ENCODE data around the gene KIAA0232.

The KIAA0232 gene

DNA sequence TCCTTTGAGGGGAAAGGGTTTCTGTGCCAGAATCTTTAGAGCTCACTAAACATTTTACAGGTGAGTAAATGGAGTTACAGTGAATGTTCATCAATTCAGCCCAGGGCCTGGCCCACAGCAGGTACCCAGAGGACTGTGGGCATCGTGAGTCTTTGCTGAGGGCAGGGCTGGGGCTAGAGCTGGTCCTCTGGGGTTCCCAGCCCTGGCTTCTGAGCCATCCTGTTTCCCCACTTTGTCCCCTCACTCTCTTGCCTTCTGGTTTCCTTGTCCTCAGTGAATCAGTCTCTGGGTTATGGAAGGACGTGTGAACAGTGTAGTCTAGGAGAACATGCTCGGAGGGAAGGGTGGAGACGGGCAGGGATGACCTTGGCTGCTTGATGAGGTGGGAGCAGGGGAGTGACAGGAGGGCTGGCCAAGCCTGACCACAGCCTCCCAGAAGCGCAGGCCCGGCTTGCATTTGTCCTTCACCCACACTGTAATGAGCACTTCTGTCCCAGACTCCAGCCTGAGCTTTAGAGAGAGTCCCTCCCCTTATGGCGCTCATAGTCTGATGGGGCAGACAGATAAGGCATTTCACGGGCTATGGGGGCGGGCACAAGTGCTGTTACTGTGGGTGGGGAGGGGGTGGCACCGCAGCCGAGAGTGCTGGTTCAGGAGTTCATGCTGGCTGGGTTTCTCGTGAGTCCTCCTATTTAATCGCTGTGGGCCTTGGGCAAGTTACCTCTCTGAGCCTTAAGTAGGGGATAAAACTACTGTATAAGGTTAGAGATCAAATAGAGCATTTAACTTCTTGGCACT, 144.4 kb downstream of the KIAA0232 start:
- H3K79me2 ChIP-seq (ENCODE audit: insufficient read depth, low read depth), result no peaks in the 10 kb centered on the region
- H2AFZ ChIP-seq (ENCODE audit: low read depth), result no peak overlapping the region
- H3K27me3 ChIP-seq (ENCODE audit: insufficient read depth, low read depth), result no peaks in the 10 kb centered on the region
- no peak overlapping the region for H3K27ac ChIP-seq
- no peak overlapping the region for H3K4me2 ChIP-seq
- peaks cover 36% of the 10 kb centered on the region for H3K4me1 ChIP-seq (ENCODE audit: low read depth, poor library complexity, severe bottlenecking)
- H3K9ac ChIP-seq, result no peak overlapping the region
- H3K4me3 ChIP-seq (IDR thresholded peaks at IDR 0.05; ENCODE audit: insufficient read depth, low read depth, low read length), result no peak overlapping the region
- no peaks in the 10 kb centered on the region for H3K36me3 ChIP-seq (ENCODE audit: insufficient read depth)
- no peaks in the 10 kb centered on the region for H4K20me1 ChIP-seq (ENCODE audit: insufficient read depth)
- TF ChIP-seq, protein P1, sequence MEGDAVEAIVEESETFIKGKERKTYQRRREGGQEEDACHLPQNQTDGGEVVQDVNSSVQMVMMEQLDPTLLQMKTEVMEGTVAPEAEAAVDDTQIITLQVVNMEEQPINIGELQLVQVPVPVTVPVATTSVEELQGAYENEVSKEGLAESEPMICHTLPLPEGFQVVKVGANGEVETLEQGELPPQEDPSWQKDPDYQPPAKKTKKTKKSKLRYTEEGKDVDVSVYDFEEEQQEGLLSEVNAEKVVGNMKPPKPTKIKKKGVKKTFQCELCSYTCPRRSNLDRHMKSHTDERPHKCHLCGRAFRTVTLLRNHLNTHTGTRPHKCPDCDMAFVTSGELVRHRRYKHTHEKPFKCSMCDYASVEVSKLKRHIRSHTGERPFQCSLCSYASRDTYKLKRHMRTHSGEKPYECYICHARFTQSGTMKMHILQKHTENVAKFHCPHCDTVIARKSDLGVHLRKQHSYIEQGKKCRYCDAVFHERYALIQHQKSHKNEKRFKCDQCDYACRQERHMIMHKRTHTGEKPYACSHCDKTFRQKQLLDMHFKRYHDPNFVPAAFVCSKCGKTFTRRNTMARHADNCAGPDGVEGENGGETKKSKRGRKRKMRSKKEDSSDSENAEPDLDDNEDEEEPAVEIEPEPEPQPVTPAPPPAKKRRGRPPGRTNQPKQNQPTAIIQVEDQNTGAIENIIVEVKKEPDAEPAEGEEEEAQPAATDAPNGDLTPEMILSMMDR (conservative IDR thresholded peaks at IDR 0.05; ENCODE audit: low read depth, low read length), result no peak

DNA sequence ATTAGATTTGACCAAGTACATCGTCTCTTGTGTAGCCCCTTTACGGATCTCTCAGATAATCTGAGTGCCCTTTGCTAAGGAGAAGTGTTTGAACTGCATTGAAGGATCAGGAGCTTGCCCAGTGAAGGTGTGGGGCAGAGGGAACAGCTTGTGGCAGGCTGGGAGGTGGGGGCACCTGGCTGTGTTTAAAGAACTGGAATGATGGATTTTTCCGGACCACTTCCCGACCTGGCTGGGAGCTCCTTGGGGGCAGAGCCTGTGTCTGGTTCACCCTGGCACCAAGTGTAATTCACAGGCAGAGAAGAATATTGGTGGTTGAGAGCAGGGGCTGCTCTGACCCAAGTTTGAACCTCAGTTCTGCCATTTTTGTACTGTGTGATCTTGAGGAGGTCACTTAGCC, 145.6 kb downstream of the KIAA0232 start:
- Histone ChIP-seq H3K4me2 (no peak overlapping the region), H3K9ac (no peak overlapping the region), H3K36me3 (ENCODE audit: insufficient read depth) (no peaks in the 10 kb centered on the region), H3K79me2 (ENCODE audit: insufficient read depth, low read depth) (no peaks in the 10 kb centered on the region), H3K27ac (no peak overlapping the region), H2AFZ (ENCODE audit: low read depth) (no peak overlapping the region), H3K27me3 (ENCODE audit: insufficient read depth, low read depth) (no peaks in the 10 kb centered on the region), H3K4me1 (ENCODE audit: low read depth, poor library complexity, severe bottlenecking) (peaks cover 40% of the 10 kb centered on the region), H3K4me3 (IDR thresholded peaks at IDR 0.05; ENCODE audit: insufficient read depth, low read depth, low read length) (no peak overlapping the region), H4K20me1 (ENCODE audit: insufficient read depth) (no peaks in the 10 kb centered on the region)
- TF ChIP-seq, protein P1 (conservative IDR thresholded peaks at IDR 0.05; ENCODE audit: low read depth, low read length), result no peak

DNA sequence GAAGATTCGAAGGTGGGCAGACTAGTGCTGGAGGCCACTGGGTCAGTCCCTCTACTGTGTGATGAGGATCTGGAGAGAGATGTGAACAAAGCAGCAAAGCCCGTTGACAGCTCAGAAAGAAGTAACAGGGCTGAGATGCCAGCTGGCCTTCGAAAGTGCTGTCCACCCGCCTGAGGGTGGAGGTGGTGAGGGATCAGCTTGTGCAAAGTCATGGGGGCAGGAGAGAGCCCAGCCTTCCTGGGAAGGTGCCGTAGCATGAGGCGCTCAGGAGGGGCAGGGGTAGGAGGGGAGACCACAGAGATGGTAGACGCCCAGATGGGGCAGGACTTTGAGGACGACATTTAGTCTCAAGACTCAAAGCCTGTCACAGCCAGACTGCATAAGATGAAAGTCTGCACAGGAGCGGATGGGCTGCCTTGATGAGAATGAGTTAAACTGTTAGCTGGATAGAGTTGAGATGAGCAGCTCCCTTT, 146.8 kb downstream of the KIAA0232 start:
- H3K27me3 ChIP-seq (ENCODE audit: insufficient read depth, low read depth), result no peaks in the 10 kb centered on the region
- no peaks in the 10 kb centered on the region for H3K36me3 ChIP-seq (ENCODE audit: insufficient read depth)
- no peak overlapping the region for H2AFZ ChIP-seq (ENCODE audit: low read depth)
- H3K27ac ChIP-seq, result no peak overlapping the region
- H3K4me3 ChIP-seq (IDR thresholded peaks at IDR 0.05; ENCODE audit: insufficient read depth, low read depth, low read length), result no peak overlapping the region
- TF ChIP-seq, protein P1 (conservative IDR thresholded peaks at IDR 0.05; ENCODE audit: low read depth, low read length), result no peak
- H3K9ac ChIP-seq, result no peak overlapping the region
- H3K79me2 ChIP-seq (ENCODE audit: insufficient read depth, low read depth), result no peaks in the 10 kb centered on the region
- no peak overlapping the region for H3K4me2 ChIP-seq
- no peaks in the 10 kb centered on the region for H4K20me1 ChIP-seq (ENCODE audit: insufficient read depth)
- H3K4me1 ChIP-seq (ENCODE audit: low read depth, poor library complexity, severe bottlenecking), result peaks cover 40% of the 10 kb centered on the region

DNA sequence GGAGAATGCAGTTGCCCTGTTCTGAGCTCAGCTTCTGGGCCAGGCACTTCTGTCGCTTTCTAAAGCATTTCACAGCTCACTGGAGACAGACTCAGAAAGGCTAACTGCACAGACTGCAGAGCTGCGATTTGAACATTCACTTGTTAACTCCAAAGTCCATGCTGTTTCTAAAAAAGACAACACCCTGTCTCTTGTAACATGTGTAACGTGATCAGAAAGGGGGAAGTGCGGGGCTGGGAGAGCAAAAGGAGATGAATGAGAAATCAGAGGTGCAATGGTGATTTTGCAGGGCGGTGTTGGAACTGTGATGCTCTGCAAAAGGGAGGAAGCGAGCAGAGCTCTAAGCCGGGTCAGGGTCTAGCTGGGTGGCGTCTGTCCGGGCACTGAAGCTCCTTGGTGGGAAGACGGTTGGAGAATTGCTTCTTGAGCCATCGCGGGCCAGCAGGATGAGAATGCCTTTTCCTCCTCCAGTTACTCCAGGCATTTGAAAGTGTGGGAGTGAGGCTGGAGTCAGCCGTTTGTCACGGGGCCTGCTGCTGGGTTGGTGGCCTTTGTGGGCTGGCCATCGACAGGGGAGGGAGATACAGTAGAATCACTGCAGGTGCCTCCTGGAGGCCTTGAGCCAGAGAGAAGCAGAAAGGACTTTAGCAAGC, 147.4 kb downstream of the KIAA0232 start:
- no peaks in the 10 kb centered on the region for H3K36me3 ChIP-seq (ENCODE audit: insufficient read depth)
- peaks cover 39% of the 10 kb centered on the region for H3K4me1 ChIP-seq (ENCODE audit: low read depth, poor library complexity, severe bottlenecking)
- H3K79me2 ChIP-seq (ENCODE audit: insufficient read depth, low read depth), result no peaks in the 10 kb centered on the region
- no peak overlapping the region for H3K4me3 ChIP-seq (IDR thresholded peaks at IDR 0.05; ENCODE audit: insufficient read depth, low read depth, low read length)
- no peak overlapping the region for H2AFZ ChIP-seq (ENCODE audit: low read depth)
- no peak overlapping the region for H3K4me2 ChIP-seq
- no peak overlapping the region for H3K9ac ChIP-seq
- H3K27ac ChIP-seq, result no peak overlapping the region
- H4K20me1 ChIP-seq (ENCODE audit: insufficient read depth), result no peaks in the 10 kb centered on the region
- TF ChIP-seq, protein P1 (conservative IDR thresholded peaks at IDR 0.05; ENCODE audit: low read depth, low read length), result no peak
- no peaks in the 10 kb centered on the region for H3K27me3 ChIP-seq (ENCODE audit: insufficient read depth, low read depth)

All from KMS-11 (cell line).